IPS-11a (cell line): ENCODE measurements around the gene SYTL3.
"Not testable (repeated sequence)": the region's sequence is repeated elsewhere in the genome, so short reads cannot be mapped to it uniquely, and the experiment has no call there.

Source experiments
- H3K4me3 ChIP-seq: one replicate; pipeline ENCODE4 v1.5.1; 2013; ENCODE audit warnings: low read depth, low read length, control low read depth

Gene SYTL3

GRCh38 chr6:158661156-158661685, 11.4 kb downstream of the SYTL3 start:
- H3K4me3 ChIP-seq = no peak overlapping the region

- H3K4me3 ChIP-seq = no peak overlapping the region
Measured at GRCh38 chr6:158662607-158662953, 12.7 kb downstream of the SYTL3 start.

GRCh38 chr6:158662954-158663624, 13.2 kb downstream of the SYTL3 start:
- no peak overlapping the region for H3K4me3 ChIP-seq

- H3K4me3 ChIP-seq = no peak overlapping the region
Measured at GRCh38 chr6:158663625-158664165, 13.8 kb downstream of the SYTL3 start.

- H3K4me3 ChIP-seq = no peak overlapping the region
Measured at GRCh38 chr6:158665332-158665731, 15.5 kb downstream of the SYTL3 start.

GRCh38 chr6:158666628-158667359, 16.9 kb downstream of the SYTL3 start:
- no peak overlapping the region for H3K4me3 ChIP-seq

- H3K4me3 ChIP-seq = no peak overlapping the region
Measured at GRCh38 chr6:158667360-158667981, 17.6 kb downstream of the SYTL3 start.

- H3K4me3 ChIP-seq = no peak overlapping the region
Measured at GRCh38 chr6:158668707-158669103, 18.9 kb downstream of the SYTL3 start.

- no peak overlapping the region for H3K4me3 ChIP-seq
Measured at GRCh38 chr6:158669145-158670035, 19.5 kb downstream of the SYTL3 start.

GRCh38 chr6:158672119-158672518, 22.3 kb downstream of the SYTL3 start:
- not testable (repeated sequence) for H3K4me3 ChIP-seq

GRCh38 chr6:158672726-158673125, 22.9 kb downstream of the SYTL3 start:
- no peak overlapping the region for H3K4me3 ChIP-seq

GRCh38 chr6:158674342-158675131, 24.7 kb downstream of the SYTL3 start:
- no peak overlapping the region for H3K4me3 ChIP-seq

- H3K4me3 ChIP-seq = not testable (repeated sequence)
Measured at GRCh38 chr6:158677094-158677493, 27.2 kb downstream of the SYTL3 start.

GRCh38 chr6:158677906-158678578, 28.2 kb downstream of the SYTL3 start:
- H3K4me3 ChIP-seq = no peak overlapping the region

- no peak overlapping the region for H3K4me3 ChIP-seq
Measured at GRCh38 chr6:158680015-158680414, 30.2 kb downstream of the SYTL3 start.

GRCh38 chr6:158680481-158680880, 30.6 kb downstream of the SYTL3 start:
- no peak overlapping the region for H3K4me3 ChIP-seq

GRCh38 chr6:158684311-158684710, 34.5 kb downstream of the SYTL3 start:
- H3K4me3 ChIP-seq = no peak overlapping the region

GRCh38 chr6:158684745-158685324, 35.0 kb downstream of the SYTL3 start:
- H3K4me3 ChIP-seq = no peak overlapping the region

- no peak overlapping the region for H3K4me3 ChIP-seq
Measured at GRCh38 chr6:158686311-158686710, 36.5 kb downstream of the SYTL3 start.
